OCI-LY7 (cell line): ENCODE measurements around the gene ATG9B. TPM values are rescaled to one million over a fixed set of nuclear protein-coding genes. Genes with fewer than 3 reads are reported as not detected.

Experiments
- BruUV-seq: library from RNA; stranded (reverse); fragments of 400-500 nt; replicated peaks from 2 replicates; lab custom pipeline; 2021; lab: Mats Ljungman, UMichigan
- CTCF ChIA-PET: fragments of 300-600 bp; sonication (Branson Sonifier 250); formaldehyde crosslinking; loops from one replicate; lab custom pipeline; 2022; ENCODE audit warnings: antibody characterized with exemption; ENCODE audit not compliant: unreplicated experiment; lab: Charles Lee
- POLR2A ChIA-PET: fragments of 300-600 bp; sonication (Branson Sonifier 250); formaldehyde crosslinking; loops from one replicate; lab custom pipeline; 2022; ENCODE audit warnings: antibody characterized with exemption; lab: Charles Lee
- DNase-seq: peaks from one replicate; pipeline ENCODE4 v3.0.0-alpha.2; 2015; ENCODE audit warnings: low spot score
- H2AFZ ChIP-seq: fragments of 200-600 bp; sonication (generic), shearing (Covaris generic); 2 replicates; pipeline ENCODE4 v1.6.1; 2014; ENCODE audit warnings: mild to moderate bottlenecking, antibody characterized with exemption, low read length, moderate library complexity
- H3K27ac ChIP-seq: fragments of 200-600 bp; sonication (generic); 2 replicates; pipeline ENCODE4 v1.5.1; 2014; ENCODE audit warnings: mixed run types, low read depth, mild to moderate bottlenecking, moderate library complexity, low read length, inconsistent platforms; ENCODE audit not compliant: poor library complexity, severe bottlenecking
- H3K36me3 ChIP-seq: fragments of 200-600 bp; sonication (generic); 2 replicates; pipeline ENCODE4 v1.6.1; 2014; ENCODE audit warnings: mild to moderate bottlenecking, antibody characterized with exemption, low read length, moderate library complexity, mixed read lengths; ENCODE audit not compliant: insufficient read depth
- H3K4me1 ChIP-seq: fragments of 200-600 bp; sonication (generic); 2 replicates; pipeline ENCODE4 v1.5.1; 2014; ENCODE audit warnings: mild to moderate bottlenecking, low read length; ENCODE audit not compliant: insufficient read depth, poor library complexity, severe bottlenecking
- H3K4me2 ChIP-seq: fragments of 200-600 bp; sonication (generic); 2 replicates; pipeline ENCODE4 v1.6.1; 2014; ENCODE audit warnings: mild to moderate bottlenecking, low read length
- H3K4me3 ChIP-seq: fragments of 200-600 bp; sonication (generic); 2 replicates; pipeline ENCODE4 v1.5.1; 2014; ENCODE audit warnings: mild to moderate bottlenecking, low read depth, low read length; ENCODE audit not compliant: poor library complexity, severe bottlenecking
- H3K79me2 ChIP-seq: fragments of 200-600 bp; sonication (generic); 2 replicates; pipeline ENCODE4 v1.6.1; 2016; ENCODE audit warnings: low read depth, mild to moderate bottlenecking, low read length, moderate library complexity, mixed read lengths; ENCODE audit not compliant: insufficient read depth
- H3K9me2 ChIP-seq: fragments of 200-600 bp; sonication (generic); 2 replicates; pipeline ENCODE4 v1.6.1; 2016; ENCODE audit warnings: mild to moderate bottlenecking, low read length, mixed read lengths; ENCODE audit not compliant: insufficient read depth
- H3K9me3 ChIP-seq: fragments of 200-600 bp; sonication (generic); 2 replicates; pipeline ENCODE4 v1.6.1; 2014; ENCODE audit warnings: mild to moderate bottlenecking, mixed run types, low read length, mixed read lengths
- H4K20me1 ChIP-seq: fragments of 200-600 bp; sonication (generic); 2 replicates; pipeline ENCODE4 v1.6.1; 2014; ENCODE audit warnings: mild to moderate bottlenecking, antibody characterized with exemption, low read length, moderate library complexity, mixed read lengths; ENCODE audit not compliant: insufficient read depth
- EZH2phosphoT487 ChIP-seq: fragments of 200-600 bp; sonication (generic); IDR thresholded peaks from 2 replicates; pipeline ENCODE4 v1.6.1; 2018; ENCODE audit warnings: low read depth, borderline replicate concordance, mild to moderate bottlenecking, mixed run types, antibody characterized with exemption, low read length, moderate library complexity, mixed read lengths
- intact Hi-C: fragments of 100-400 bp; cut with micrococcal nuclease; formaldehyde crosslinking; loops from one replicate; pipeline ENCODE4 v1.10.0; 2022; ENCODE audit not compliant: unreplicated experiment
- total RNA-seq, 2 experiments: library from RNA; depleted of rRNA in 1 of 2; stranded (reverse); fragments of >200 nt in 1 of 2; shearing (Covaris generic) in 1 of 2; gene quantifications; 2 replicates each; pipeline ENCODE4 v1.2.3, GENCODE V29; 2014 to 2022
- TF ChIP-seq, protein P1 (sequence below): fragments of 200-600 bp; sonication (generic); conservative IDR thresholded peaks from 2 replicates; pipeline ENCODE4 v1.5.1; 2014; ENCODE audit warnings: mild to moderate bottlenecking, antibody characterized with exemption, low read length, moderate library complexity, mixed read lengths

ATG9B gene
- total RNA-seq, 2 experiments from 2014 or later = 0.97 to 1.1 TPM

DNA sequence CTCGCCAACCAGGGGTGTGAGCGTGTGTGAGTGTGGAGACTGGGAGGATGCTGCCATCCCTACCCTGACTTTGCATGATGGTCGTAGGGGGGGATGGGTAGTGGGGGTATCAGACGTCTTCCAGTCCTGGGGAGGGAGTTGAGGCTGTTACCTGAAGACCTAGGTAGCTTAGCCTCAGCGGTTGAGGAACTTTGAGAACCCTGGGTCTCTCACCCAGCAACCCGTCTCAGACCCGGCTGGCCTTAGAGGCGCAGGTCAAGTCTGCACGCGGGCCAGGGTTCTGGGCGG, 37.8 kb upstream of the ATG9B start:
- Histone ChIP-seq H4K20me1 (no peaks in the 10 kb centered on the region), H3K9me2 (no peaks in the 10 kb centered on the region), H3K4me1 (peaks cover 28% of the 10 kb centered on the region), H3K4me3 (no peak overlapping the region), H3K9me3 (no peaks in the 10 kb centered on the region), H3K4me2 (no peak overlapping the region), H3K79me2 (peaks cover 14% of the 10 kb centered on the region; the same call in 1 of the 2 replicates), H3K36me3 (peaks cover 29% of the 10 kb centered on the region), H3K27ac (no peak overlapping the region), H2AFZ (no peak overlapping the region)
- DNase-seq = no peak
- intact Hi-C loops = no loop called here
- ChIA-PET CTCF (no interaction called here), POLR2A (no interaction called here)
- BruUV-seq = no TSS peak
- TF ChIP-seq EZH2phosphoT487 = no peak

- Histone ChIP-seq H3K9me2 (no peaks in the 10 kb centered on the region), H3K4me2 (peak overlapping the region; percentile 98), H3K4me1 (peaks cover 33% of the 10 kb centered on the region), H3K4me3 (peak overlapping the region; percentile 98), H2AFZ (no peak overlapping the region), H3K27ac (no peak overlapping the region), H3K9me3 (no peaks in the 10 kb centered on the region), H3K36me3 (peaks cover 23% of the 10 kb centered on the region), H4K20me1 (no peaks in the 10 kb centered on the region), H3K79me2 (peaks cover 14% of the 10 kb centered on the region; the same call in 1 of the 2 replicates)
- BruUV-seq = no TSS peak
- DNase-seq = no peak
- intact Hi-C loops = no loop called here
- POLR2A ChIA-PET = interaction anchor here (0.9 kb wide), 1 partner anchor 33 kb away, joined by 3 read pairs; the partner anchor contains the start of gene ABCB8
- TF ChIP-seq, protein P1, sequence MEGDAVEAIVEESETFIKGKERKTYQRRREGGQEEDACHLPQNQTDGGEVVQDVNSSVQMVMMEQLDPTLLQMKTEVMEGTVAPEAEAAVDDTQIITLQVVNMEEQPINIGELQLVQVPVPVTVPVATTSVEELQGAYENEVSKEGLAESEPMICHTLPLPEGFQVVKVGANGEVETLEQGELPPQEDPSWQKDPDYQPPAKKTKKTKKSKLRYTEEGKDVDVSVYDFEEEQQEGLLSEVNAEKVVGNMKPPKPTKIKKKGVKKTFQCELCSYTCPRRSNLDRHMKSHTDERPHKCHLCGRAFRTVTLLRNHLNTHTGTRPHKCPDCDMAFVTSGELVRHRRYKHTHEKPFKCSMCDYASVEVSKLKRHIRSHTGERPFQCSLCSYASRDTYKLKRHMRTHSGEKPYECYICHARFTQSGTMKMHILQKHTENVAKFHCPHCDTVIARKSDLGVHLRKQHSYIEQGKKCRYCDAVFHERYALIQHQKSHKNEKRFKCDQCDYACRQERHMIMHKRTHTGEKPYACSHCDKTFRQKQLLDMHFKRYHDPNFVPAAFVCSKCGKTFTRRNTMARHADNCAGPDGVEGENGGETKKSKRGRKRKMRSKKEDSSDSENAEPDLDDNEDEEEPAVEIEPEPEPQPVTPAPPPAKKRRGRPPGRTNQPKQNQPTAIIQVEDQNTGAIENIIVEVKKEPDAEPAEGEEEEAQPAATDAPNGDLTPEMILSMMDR = no peak
- TF ChIP-seq EZH2phosphoT487 = no peak
- CTCF ChIA-PET = no interaction called here
Observed at GRCh38 chr7:151061213-151062110, 37.2 kb upstream of the ATG9B start.

- ChIA-PET CTCF (interaction anchor here (0.6 kb wide), 2 partner anchors 28 to 52 kb away, joined by 3 to 5 read pairs; no protein-coding TSS in a partner anchor), POLR2A (interaction anchor here (0.9 kb wide), 2 partner anchors 24 to 32 kb away, joined by 3 read pairs; partner anchors contain the start of gene ABCB8)
- intact Hi-C loops = no loop called here
- DNase-seq = peak; percentile 26
- BruUV-seq = no TSS peak
- TF ChIP-seq, protein P1 = peak; percentile 68
- no peak for TF ChIP-seq EZH2phosphoT487
- Histone ChIP-seq H3K36me3 (peaks cover 22% of the 10 kb centered on the region), H3K9me3 (no peaks in the 10 kb centered on the region), H3K79me2 (peaks cover 14% of the 10 kb centered on the region; the same call in 1 of the 2 replicates), H3K4me2 (peak overlapping the region; percentile 98), H3K27ac (peak overlapping the region; percentile 70), H4K20me1 (no peaks in the 10 kb centered on the region), H2AFZ (peak overlapping the region; percentile 87; the same call in 1 of the 2 replicates), H3K4me1 (peaks cover 33% of the 10 kb centered on the region), H3K9me2 (no peaks in the 10 kb centered on the region), H3K4me3 (peak overlapping the region; percentile 98)
Observed at GRCh38 chr7:151060416-151061212, 36.3 kb upstream of the ATG9B start.
